HTERT RPE-1 (cell line): ENCODE data around the gene NACC1.

Source experiments
- in situ Hi-C: fragments of 300-500 bp; cut with MboI; formaldehyde crosslinking; loops from 4 replicates; pipeline ENCODE4 v1.14.3; 2020; ENCODE audit warnings: low sequenced_read_pairs

The NACC1 gene

DNA sequence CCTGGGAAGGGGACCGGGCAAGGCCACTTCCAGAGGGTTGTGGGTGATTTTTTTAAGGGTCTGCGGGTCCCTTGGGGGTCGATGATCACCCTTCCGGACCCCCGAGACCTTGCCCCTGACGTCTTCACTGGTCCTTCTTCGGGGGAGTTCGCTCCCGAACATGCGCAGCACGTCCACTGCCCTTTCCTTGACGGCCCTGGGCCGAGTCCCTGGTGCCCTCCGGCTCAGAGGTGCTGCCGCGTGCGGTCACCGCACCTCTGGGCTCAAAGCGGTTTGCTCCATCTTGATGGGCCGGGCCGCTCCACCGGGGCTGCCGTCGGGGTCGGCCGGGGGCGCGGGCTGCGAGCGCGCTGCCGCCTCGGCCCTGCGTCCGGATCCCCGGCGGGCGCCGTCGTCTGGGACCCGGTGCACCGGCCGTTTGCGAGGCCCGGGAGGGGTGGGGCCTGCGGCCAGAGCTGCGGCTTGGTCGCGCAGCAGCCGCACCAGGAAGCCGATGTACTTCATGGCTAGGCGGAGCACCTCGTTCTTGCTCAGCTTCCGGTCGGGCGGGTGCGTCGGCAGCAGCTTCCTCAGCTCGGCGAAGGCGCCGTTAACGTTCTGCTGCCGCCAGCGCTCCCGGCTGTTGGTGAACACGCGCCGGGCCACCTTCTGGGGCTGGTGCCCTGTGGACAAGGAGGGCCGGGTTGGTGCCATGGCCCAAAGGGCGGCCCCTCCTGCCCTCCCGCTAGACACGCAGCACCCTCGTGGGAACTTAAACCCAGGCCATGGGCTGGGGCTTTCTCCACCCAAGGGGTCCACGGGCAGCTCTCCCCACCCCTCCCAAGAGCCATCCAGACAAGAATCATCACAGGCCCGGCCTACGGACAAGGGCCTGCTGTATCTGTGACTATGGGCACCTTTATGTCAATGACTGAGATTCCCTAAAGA is 18.7 kb upstream of the NACC1 start:
- in situ Hi-C loops = no loop called here

DNA sequence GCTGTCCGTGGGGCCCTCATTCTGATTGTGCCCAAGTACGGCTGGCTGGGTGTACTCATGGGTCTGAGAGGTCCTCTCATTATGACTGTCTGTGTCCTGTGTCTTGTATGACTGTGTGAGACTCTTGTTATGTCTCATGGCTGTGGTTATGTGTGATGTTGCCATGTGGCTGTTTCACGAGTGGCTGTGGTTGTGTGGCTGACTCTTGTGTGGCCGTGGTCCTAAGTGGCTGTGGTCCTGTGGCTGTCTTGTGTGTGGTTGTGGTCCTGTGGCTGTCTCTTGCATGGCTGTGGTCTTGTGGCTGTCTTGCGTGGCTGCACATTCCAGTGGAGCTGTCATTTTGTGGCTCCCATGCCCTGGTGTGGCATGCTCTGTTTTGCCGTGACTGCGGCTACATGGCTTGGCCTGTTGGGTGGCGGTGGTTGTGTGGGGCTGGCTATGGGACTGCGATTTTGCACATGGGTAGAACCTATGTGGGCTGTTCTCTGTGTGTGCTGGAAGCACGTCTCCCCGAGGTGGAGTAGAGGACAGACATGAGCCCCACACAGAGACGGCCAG is 18.0 kb upstream of the NACC1 start:
- in situ Hi-C loops = no loop called here

GRCh38 chr19:13100841-13101589 is 17.0 kb upstream of the NACC1 start:
- in situ Hi-C loops = no loop called here

DNA sequence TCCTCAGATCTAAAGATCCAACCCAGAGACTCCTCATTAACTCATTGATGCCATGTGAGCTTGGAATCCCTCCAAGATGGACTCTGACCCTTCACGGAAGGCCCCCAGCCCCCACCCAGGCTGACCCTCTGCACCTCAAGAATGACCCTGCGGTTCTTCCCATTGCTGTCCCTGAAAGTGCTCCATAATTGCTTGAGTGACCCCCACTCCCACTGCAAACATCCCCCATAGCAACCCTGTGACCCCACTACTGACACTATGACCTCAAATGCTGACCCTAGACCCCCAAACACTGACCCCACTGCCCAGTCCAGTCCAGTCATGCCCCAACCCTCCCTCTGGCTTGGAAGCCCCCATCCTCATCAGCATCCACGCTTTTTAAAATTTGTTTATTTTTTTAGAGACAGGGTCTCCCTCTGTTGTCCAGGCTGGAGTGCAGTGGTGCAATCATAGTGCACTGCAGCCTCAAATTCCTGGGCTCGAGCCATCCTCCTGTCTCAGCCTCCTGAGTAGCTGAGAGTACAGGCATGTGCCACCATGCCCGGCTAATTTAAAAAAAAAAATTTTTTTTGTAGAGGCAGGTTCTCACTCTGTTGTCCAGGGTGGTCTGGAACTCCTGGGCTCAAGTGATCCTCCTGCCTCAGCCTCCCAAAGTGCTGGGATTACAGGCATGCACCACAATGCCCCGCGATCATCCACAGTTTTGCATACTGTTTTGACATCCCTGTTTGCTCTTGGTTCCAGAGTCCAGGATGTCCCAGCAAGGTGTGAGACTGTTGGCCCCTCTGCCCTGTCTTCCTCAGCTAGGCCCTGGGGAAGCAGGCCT is 16.3 kb upstream of the NACC1 start:
- in situ Hi-C loops = no loop called here

DNA sequence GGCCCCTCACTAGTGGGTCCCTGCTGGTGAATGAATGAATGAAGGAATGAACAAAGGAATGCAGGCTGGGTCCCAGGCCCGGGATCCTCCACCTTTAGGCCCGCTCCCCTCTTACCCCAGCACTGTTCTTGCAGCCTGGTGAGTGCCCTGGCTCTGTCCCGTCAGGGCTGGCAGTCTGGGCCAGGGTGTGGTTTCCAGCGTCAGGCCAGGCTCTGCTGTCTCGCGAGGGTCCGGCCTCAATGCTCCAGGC is 15.7 kb upstream of the NACC1 start:
- in situ Hi-C loops = no loop called here

DNA sequence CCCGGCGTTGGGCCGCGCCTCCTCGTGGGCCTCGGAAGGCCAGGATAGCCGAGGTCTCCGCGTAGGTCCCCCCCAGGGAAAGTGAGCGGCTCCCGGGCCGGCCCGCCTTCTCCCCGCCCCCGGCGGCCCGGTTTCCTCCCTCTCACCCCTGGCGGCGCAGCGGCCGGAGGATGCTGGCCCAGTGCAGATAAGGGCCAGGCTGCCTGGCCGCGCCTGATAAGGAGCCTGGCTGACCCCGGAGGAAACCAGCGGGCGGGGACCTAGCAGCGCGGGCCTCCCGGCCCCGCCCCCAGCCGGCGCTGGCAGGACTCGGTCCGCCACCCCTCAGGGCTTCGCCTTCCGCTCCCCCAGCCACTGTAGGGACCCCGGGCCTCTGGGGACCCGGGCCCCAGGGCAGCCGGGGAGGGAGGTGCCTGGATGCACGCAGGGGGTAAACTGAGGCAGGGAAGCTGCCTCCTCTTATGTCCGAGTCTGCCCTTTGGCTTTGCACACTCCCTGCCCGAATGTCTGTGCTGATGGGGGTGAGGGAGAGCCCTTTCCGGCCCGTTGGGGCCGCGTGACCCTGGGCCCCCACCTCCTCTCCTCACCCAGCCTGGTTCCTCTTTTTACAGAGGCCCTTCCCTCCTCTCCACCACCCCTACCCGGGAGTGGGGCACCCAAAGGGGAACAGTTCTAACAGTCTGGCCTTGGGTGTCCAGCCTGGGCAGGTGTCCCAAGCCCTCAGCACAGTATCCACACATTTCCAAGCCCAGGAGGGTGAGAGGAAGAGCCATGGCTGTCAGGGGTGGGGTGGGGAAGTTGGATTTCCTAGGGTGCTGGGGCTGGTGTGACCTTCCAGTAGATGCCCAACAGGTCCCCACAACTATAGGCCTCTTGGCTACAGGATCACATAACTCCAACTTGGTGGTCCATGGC is 15.1 kb upstream of the NACC1 start, which contains the start of gene LYL1:
LYL1 (minus strand) TSS at position 193 of the 915 bp plus-strand sequence. CDS start 1,687 bp downstream, outside the sequence.
- in situ Hi-C loops = no loop called here

- in situ Hi-C loops = no loop called here
These were observed 14.3 kb upstream of the NACC1 start for GRCh38 chr19:13103581-13104359.

- in situ Hi-C loops = no loop called here
These were observed 13.7 kb upstream of the NACC1 start for GRCh38 chr19:13104360-13104847.

- in situ Hi-C loops = no loop called here
These were observed 13.0 kb upstream of the NACC1 start for GRCh38 chr19:13104848-13105711.

- in situ Hi-C loops = no loop called here
These were observed 8.5 kb upstream of the NACC1 start for GRCh38 chr19:13109361-13110098.

DNA sequence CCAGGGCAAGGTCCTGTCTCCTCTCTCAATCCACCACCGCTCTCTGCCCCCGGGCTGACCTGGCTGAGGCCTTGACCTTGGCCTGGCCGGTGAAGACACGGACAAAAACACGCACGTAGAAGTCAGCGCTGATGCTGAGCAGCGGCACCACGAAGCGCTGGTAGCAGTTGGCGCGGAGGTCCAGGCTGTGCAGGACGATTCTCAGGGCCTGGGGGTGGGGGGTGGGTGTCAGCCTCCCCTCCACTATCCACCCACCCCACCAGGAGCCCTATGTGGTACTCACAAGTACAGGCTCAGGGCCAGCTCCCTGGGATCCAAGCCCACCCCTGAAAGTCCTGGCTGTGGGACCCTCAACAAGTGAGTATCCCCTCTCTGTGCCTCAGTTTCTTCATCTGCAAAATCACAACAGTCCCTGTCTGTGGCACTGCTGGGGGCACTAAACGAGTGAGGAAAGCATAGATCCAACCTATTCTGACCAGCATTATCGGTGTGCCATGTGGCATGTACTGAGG is 7.9 kb upstream of the NACC1 start:
- in situ Hi-C loops = no loop called here

GRCh38 chr19:13112555-13112954 is 5.5 kb upstream of the NACC1 start:
- in situ Hi-C loops = no loop called here

DNA sequence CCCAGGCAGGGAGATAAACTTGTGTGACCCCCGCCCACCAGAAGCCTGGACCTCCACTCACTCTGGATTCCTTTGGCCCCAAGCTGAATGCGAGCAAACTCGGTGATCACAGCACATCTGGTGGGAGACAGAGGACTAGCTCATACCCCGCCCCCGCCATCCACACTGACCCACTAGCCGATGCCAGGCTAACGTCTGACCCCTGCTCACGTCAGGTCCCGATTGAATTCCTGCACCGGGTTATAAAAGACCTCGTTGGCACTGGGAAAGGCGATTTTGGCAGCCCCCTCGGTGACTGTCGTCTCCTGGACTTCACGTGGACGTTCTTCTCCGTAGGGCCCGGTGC is 2.2 kb upstream of the NACC1 start:
- in situ Hi-C loops = no loop called here

GRCh38 chr19:13116282-13117175 is 1.5 kb upstream of the NACC1 start, which contains the start of gene TRMT1:
TSS of gene TRMT1 (minus strand) at chr19:13116740. CDS start at chr19:13116399, 341 bp downstream.
- in situ Hi-C loops = no loop called here

DNA sequence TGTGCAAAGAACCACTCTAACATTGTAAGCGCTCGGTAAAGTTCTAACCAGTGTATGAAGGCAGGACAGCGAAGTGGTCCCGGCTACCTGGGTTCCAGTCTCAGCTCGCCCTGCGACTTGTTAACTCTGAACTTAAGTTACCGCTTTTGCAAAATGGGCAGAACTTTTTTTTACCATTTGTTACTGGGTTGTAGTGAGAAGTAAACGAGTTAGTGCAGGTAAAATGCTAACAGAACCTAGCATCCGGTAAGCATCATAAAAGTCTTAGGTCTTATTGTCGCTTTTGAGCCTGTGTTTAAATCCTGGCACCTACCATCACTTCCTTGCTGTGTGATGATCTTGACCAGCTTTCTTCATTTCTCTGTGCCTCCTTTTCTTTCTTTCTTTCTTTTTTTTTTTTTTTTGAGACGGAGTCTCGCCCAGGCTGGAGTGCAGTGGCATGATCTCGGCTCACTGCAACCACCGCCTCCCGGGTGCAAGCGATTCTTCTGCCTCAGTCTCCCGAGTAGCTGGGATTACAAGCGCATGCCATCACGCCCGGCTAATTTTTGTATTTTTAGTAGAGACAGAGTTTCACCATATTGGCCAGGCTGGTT is 790 bp upstream of the NACC1 start:
- in situ Hi-C loops = no loop called here
